IMR-90 (cell line): ENCODE measurements around the gene MYO1D. TPM values are rescaled to one million over a fixed set of nuclear protein-coding genes. Genes with fewer than 3 reads are reported as not detected.

Experiments used
- ATAC-seq: fragments of 200-7000 bp; cut with Tn5 transposase; 2 replicates; pipeline ENCODE4 v1.9.1; 2020; ENCODE audit warnings: low read depth, mild to moderate bottlenecking, moderate library complexity
- BruUV-seq: library from RNA; stranded (reverse); fragments of 400-500 nt; replicated peaks from 2 replicates; lab custom pipeline; 2021; lab: Mats Ljungman, UMichigan
- CTCF ChIA-PET: fragments of 300-600 bp; formaldehyde crosslinking; extraction: SDS; loops from one replicate; lab custom pipeline; 2021; ENCODE audit warnings: antibody characterized with exemption; lab: Yijun Ruan, JAX
- POLR2A ChIA-PET: fragments of 300-600 bp; sonication (Branson Sonifier 250); formaldehyde crosslinking; loops from one replicate; lab custom pipeline; 2022; ENCODE audit warnings: antibody characterized with exemption; ENCODE audit not compliant: unreplicated experiment; lab: Charles Lee
- DNase-seq: peaks from one replicate; pipeline ENCODE4 v3.0.0; 2013
- H2AFZ ChIP-seq: replicated peaks from 2 replicates; pipeline ENCODE3; 2013; ENCODE audit warnings: low read length, mild to moderate bottlenecking; ENCODE audit not compliant: poor library complexity
- H2AK5ac ChIP-seq: 2 replicates; pipeline ENCODE4 v1.6.1; 2013; ENCODE audit warnings: low read depth, low read length, inconsistent platforms
- H2AK9ac ChIP-seq: replicated peaks from 2 replicates; pipeline ENCODE3; 2013; ENCODE audit warnings: mild to moderate bottlenecking, low read depth, low read length, moderate library complexity; ENCODE audit not compliant: poor library complexity
- H2BK120ac ChIP-seq: 2 replicates; pipeline ENCODE4 v1.6.1; 2013; ENCODE audit warnings: low read depth, low read length, inconsistent platforms
- H2BK15ac ChIP-seq: 3 replicates; pipeline ENCODE4 v1.6.1; 2013; ENCODE audit warnings: low read depth, low read length, inconsistent platforms
- H2BK20ac ChIP-seq: 2 replicates; pipeline ENCODE4 v1.6.1; 2013; ENCODE audit warnings: low read depth, mild to moderate bottlenecking, inconsistent platforms, low read length, moderate library complexity
- H2BK5ac ChIP-seq: 2 replicates; pipeline ENCODE4 v1.6.1; 2013; ENCODE audit warnings: mild to moderate bottlenecking, low read depth, low read length, inconsistent platforms; ENCODE audit not compliant: poor library complexity, severe bottlenecking
- H3K14ac ChIP-seq: replicated peaks from 2 replicates; pipeline ENCODE4 v1.6.1; 2013; ENCODE audit warnings: low read depth, low read length, inconsistent platforms
- H3K18ac ChIP-seq: 2 replicates; pipeline ENCODE4 v1.6.1; 2013; ENCODE audit warnings: low read depth, low read length, control low read depth
- H3K23ac ChIP-seq: 2 replicates; pipeline ENCODE4 v1.6.1; 2013; ENCODE audit warnings: low read depth, low read length, inconsistent platforms
- H3K27ac ChIP-seq: 2 replicates; pipeline ENCODE4 v1.5.1; 2013; ENCODE audit warnings: mild to moderate bottlenecking, control low read depth, low read length; ENCODE audit not compliant: insufficient read depth
- H3K27me3 ChIP-seq: 2 replicates; pipeline ENCODE4 v1.6.1; 2013; ENCODE audit warnings: low read length; ENCODE audit not compliant: control insufficient read depth, insufficient read depth
- H3K36me3 ChIP-seq: 2 replicates; pipeline ENCODE4 v1.6.1; 2013; ENCODE audit warnings: low read length, mixed read lengths; ENCODE audit not compliant: control insufficient read depth, insufficient read depth
- H3K4ac ChIP-seq: 2 replicates; pipeline ENCODE4 v1.6.1; 2013; ENCODE audit warnings: low read depth, low read length, inconsistent platforms
- H3K4me1 ChIP-seq: 2 replicates; pipeline ENCODE4 v1.6.1; 2013; ENCODE audit warnings: low read length, mixed read lengths; ENCODE audit not compliant: control insufficient read depth, insufficient read depth
- H3K4me2 ChIP-seq: 2 replicates; pipeline ENCODE4 v1.6.1; 2013; ENCODE audit warnings: low read depth, mild to moderate bottlenecking, control low read depth, low read length, moderate library complexity
- H3K4me3 ChIP-seq: 2 replicates; pipeline ENCODE4 v1.5.1; 2013; ENCODE audit warnings: low read depth, mild to moderate bottlenecking, control low read depth, low read length, moderate library complexity; ENCODE audit not compliant: insufficient read depth
- H3K56ac ChIP-seq: 2 replicates; pipeline ENCODE4 v1.6.1; 2013; ENCODE audit warnings: low read length, inconsistent platforms; ENCODE audit not compliant: insufficient read depth; ENCODE audit errors: extremely low read depth
- H3K79me1 ChIP-seq, 2 experiments: 2 replicates each; pipeline ENCODE4 v1.6.1; 2013; ENCODE audit warnings: low read length in 2 of 2, inconsistent platforms in 1 of 2, low read depth in 1 of 2
- H3K9ac ChIP-seq: 2 replicates; pipeline ENCODE4 v1.6.1; 2013; ENCODE audit warnings: low read depth, low read length, control low read depth
- H3K9me1 ChIP-seq: 2 replicates; pipeline ENCODE4 v1.6.1; 2013; ENCODE audit warnings: low read length, inconsistent platforms; ENCODE audit not compliant: insufficient read depth
- H3K9me3 ChIP-seq: 2 replicates; pipeline ENCODE4 v1.6.1; 2013; ENCODE audit warnings: low read length; ENCODE audit not compliant: control insufficient read depth, insufficient read depth
- H4K20me1 ChIP-seq: 2 replicates; pipeline ENCODE4 v1.6.1; 2013; ENCODE audit warnings: low read length, inconsistent platforms; ENCODE audit not compliant: insufficient read depth
- H4K5ac ChIP-seq: 2 replicates; pipeline ENCODE4 v1.6.1; 2013; ENCODE audit warnings: mild to moderate bottlenecking, low read depth, low read length, control low read depth
- H4K8ac ChIP-seq, 2 experiments: 2 replicates each; pipeline ENCODE4 v1.6.1; 2013; ENCODE audit warnings: low read depth in 2 of 2, low read length in 2 of 2, control low read depth in 1 of 2, inconsistent platforms in 1 of 2
- H4K91ac ChIP-seq: 2 replicates; pipeline ENCODE4 v1.6.1; 2013; ENCODE audit warnings: low read depth, low read length, inconsistent platforms; ENCODE audit not compliant: insufficient read depth
- BHLHE40 ChIP-seq: fragments of 150-350 bp; IDR thresholded peaks from 2 replicates; pipeline ENCODE4 v1.6.1; 2016; ENCODE audit warnings: mild to moderate bottlenecking, low read depth, low read length
- CEBPB ChIP-seq: IDR thresholded peaks from 2 replicates; pipeline ENCODE4 v1.6.1; 2012; ENCODE audit warnings: low read depth, low read length, improper control_type of control experiment
- CHD1 ChIP-seq: IDR thresholded peaks from 2 replicates; pipeline ENCODE4 v1.6.1; 2012; ENCODE audit warnings: low read depth, low read length, improper control_type of control experiment
- CTCF ChIP-seq: conservative IDR thresholded peaks from 2 replicates; pipeline ENCODE4 v1.5.1; 2012; ENCODE audit warnings: mild to moderate bottlenecking, low read depth, low read length, improper control_type of control experiment
- ELK1 ChIP-seq: fragments of 150-350 bp; IDR thresholded peaks from 2 replicates; pipeline ENCODE4 v1.6.1; 2016; ENCODE audit warnings: low read depth, mild to moderate bottlenecking, low read length, moderate library complexity, borderline replicate concordance
- FOS ChIP-seq: fragments of 150-350 bp; IDR thresholded peaks from 2 replicates; pipeline ENCODE4 v1.6.1; 2016; ENCODE audit warnings: low read depth, low read length
- MAFK ChIP-seq: IDR thresholded peaks from 2 replicates; pipeline ENCODE4 v1.6.1; 2012; ENCODE audit warnings: low read depth, low read length, improper control_type of control experiment
- MAZ ChIP-seq: IDR thresholded peaks from 2 replicates; pipeline ENCODE4 v1.6.1; 2012; ENCODE audit warnings: low read depth, mild to moderate bottlenecking, low read length, improper control_type of control experiment, moderate library complexity, borderline replicate concordance
- MXI1 ChIP-seq: IDR thresholded peaks from 2 replicates; pipeline ENCODE4 v1.6.1; 2012; ENCODE audit warnings: low read depth, mild to moderate bottlenecking, low read length, moderate library complexity, borderline replicate concordance
- NFE2L2 ChIP-seq: fragments of 150-350 bp; IDR thresholded peaks from 2 replicates; pipeline ENCODE4 v1.6.1; 2016; ENCODE audit warnings: low read depth, mild to moderate bottlenecking, low read length
- POLR2A ChIP-seq: IDR thresholded peaks from 2 replicates; pipeline ENCODE4 v1.6.1; 2012; ENCODE audit warnings: mild to moderate bottlenecking, low read depth, low read length
- RAD21 ChIP-seq: IDR thresholded peaks from 2 replicates; pipeline ENCODE4 v1.6.1; 2012; ENCODE audit warnings: low read length, improper control_type of control experiment
- RCOR1 ChIP-seq: IDR thresholded peaks from 2 replicates; pipeline ENCODE4 v1.6.1; 2012; ENCODE audit warnings: mild to moderate bottlenecking, low read length, improper control_type of control experiment; ENCODE audit not compliant: insufficient replicate concordance
- RFX5 ChIP-seq: IDR thresholded peaks from 2 replicates; pipeline ENCODE4 v1.8.0; 2012; ENCODE audit warnings: low read depth, mild to moderate bottlenecking, low read length, moderate library complexity
- SMC3 ChIP-seq: fragments of 150-350 bp; IDR thresholded peaks from 2 replicates; pipeline ENCODE4 v1.6.1; 2016; ENCODE audit warnings: low read depth, mild to moderate bottlenecking, antibody characterized with exemption, low read length, moderate library complexity
- USF2 ChIP-seq: fragments of 150-350 bp; IDR thresholded peaks from 2 replicates; pipeline ENCODE4 v1.6.1; 2017; ENCODE audit warnings: mild to moderate bottlenecking, antibody characterized with exemption, low read length, low read depth
- WGBS, 2 experiments: methylation state at CpG; one replicate each; pipeline versions ENCODE4 v1.1.5 to v1.1.7; 2013; ENCODE audit warnings: missing lambda C conversion rate in 2 of 2; ENCODE audit not compliant: insufficient read length in 1 of 2; ENCODE audit errors: extremely low coverage in 2 of 2; 5-methylcytosine and 5-hydroxymethylcytosine counted together
- dilution Hi-C: fragments of 300-500 bp; cut with HindIII; formaldehyde crosslinking; loops from one replicate; pipeline ENCODE4 v1.14.3; 2018; ENCODE audit warnings: low sequenced_read_pairs; ENCODE audit not compliant: unreplicated experiment
- in situ Hi-C: fragments of 300-500 bp; cut with MboI; formaldehyde crosslinking; loops from 3 replicates; pipeline ENCODE4 v1.14.3; 2019; ENCODE audit warnings: low sequenced_read_pairs, inconsistent platforms, mixed read lengths
- intact Hi-C: fragments of 100-400 bp; cut with micrococcal nuclease; formaldehyde crosslinking; loops from 2 replicates; pipeline ENCODE4 v1.10.0; 2022
- polyA plus RNA-seq, 3 experiments: library from polyadenylated mRNA; depleted of rRNA; stranded (reverse); fragments of >200 nt; gene quantifications; 2 replicates each; pipeline ENCODE4 v1.2.3, GENCODE V29; 2012; ENCODE audit warnings: low replicate concordance in 1 of 3
- total RNA-seq: library from RNA; depleted of rRNA; stranded (reverse); fragments of >200 nt; gene quantifications from 2 replicates; pipeline ENCODE4 v1.2.3, GENCODE V29; 2012

Gene MYO1D
- total and polyA plus RNA-seq, 2 of the 4 experiments (the other 2 are of a cell fraction) = 0.63 to 0.90 TPM

GRCh38 chr17:32747856-32748255, 129.1 kb downstream of the MYO1D start:
- in situ Hi-C loops = no loop called here
- no peak overlapping the region for H3K23ac ChIP-seq
- H4K8ac ChIP-seq = no peak overlapping the region
- TF ChIP-seq CHD1 = no peak
- TF ChIP-seq FOS = no peak
- no peak for TF ChIP-seq NFE2L2
- no peak for TF ChIP-seq SMC3
- no peak for TF ChIP-seq RFX5
- no peak for TF ChIP-seq BHLHE40
- no peak for TF ChIP-seq MAFK
- no peak for TF ChIP-seq MXI1
- TF ChIP-seq MAZ = no peak
- no peak for TF ChIP-seq ELK1
- no peak for TF ChIP-seq CEBPB
- no peak for TF ChIP-seq POLR2A
- TF ChIP-seq RCOR1 = no peak
- no peak for TF ChIP-seq RAD21
- no peak for TF ChIP-seq CTCF
- no peak for TF ChIP-seq USF2
- H2BK120ac ChIP-seq = no peak overlapping the region
- CTCF ChIA-PET = no interaction called here
- no peak overlapping the region for H3K4me2 ChIP-seq
- no peak overlapping the region for H4K91ac ChIP-seq
- H3K27ac ChIP-seq = no peak overlapping the region
- no peak overlapping the region for H2AFZ ChIP-seq
- no peak overlapping the region for H4K5ac ChIP-seq
- H3K4me3 ChIP-seq = no peak overlapping the region
- H2BK15ac ChIP-seq = no peak overlapping the region
- H4K20me1 ChIP-seq = no peaks in the 10 kb centered on the region
- no peak overlapping the region for H3K4ac ChIP-seq
- ATAC-seq (no peak), DNase-seq (no peak)
- intact Hi-C loops = no loop called here
- no peak overlapping the region for H3K56ac ChIP-seq
- no peaks in the 10 kb centered on the region for H3K36me3 ChIP-seq
- H3K9me3 ChIP-seq = no peaks in the 10 kb centered on the region
- no peak overlapping the region for H2BK5ac ChIP-seq
- no TSS peak for BruUV-seq
- POLR2A ChIA-PET = no interaction called here
- no peak overlapping the region for H3K14ac ChIP-seq
- no peak overlapping the region for H2BK20ac ChIP-seq
- H3K4me1 ChIP-seq = no peaks in the 10 kb centered on the region
- H2AK9ac ChIP-seq = no peak overlapping the region
- H2AK5ac ChIP-seq = no peak overlapping the region
- no peak overlapping the region for H3K9ac ChIP-seq
- WGBS, 2 experiments = no CpG with 5 or more reads among the region's 2 CpGs
- H3K27me3 ChIP-seq = no peaks in the 10 kb centered on the region
- no peaks in the 10 kb centered on the region for H3K79me1 ChIP-seq
- no peak overlapping the region for H3K18ac ChIP-seq
- no peaks in the 10 kb centered on the region for H3K9me1 ChIP-seq
- dilution Hi-C loops = no loop called here
